ENCODE measurements around the gene NTRK1.

DNA sequence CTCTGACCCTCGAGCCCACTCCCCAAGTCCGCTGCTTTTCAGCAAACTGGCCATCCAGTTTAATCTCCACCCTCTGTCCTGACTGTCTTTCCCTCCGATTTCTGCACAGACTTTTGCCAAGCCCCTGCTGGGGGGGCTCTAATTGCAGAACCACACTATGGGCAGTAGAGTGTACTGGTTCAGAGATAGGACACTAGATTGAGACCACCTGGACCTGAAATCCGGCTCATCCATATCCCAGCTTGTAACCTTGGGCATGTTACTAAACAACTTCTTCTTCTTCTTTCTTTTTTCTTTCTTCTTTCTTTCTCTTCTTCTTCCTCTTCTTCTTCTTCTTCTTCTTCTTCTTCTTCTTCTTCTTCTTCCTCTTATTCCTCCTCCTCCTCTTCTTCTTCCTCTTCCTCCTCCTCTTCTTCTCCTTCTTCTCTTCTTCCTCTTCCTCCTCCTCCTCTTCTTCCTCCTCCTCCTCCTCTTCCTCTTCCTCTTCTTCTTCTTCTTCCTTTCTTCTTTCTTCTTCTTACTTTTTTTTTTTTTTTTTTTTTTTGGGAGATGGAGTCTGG is 67.5 kb downstream of the NTRK1 start:
- TF ChIP-seq, protein P1, sequence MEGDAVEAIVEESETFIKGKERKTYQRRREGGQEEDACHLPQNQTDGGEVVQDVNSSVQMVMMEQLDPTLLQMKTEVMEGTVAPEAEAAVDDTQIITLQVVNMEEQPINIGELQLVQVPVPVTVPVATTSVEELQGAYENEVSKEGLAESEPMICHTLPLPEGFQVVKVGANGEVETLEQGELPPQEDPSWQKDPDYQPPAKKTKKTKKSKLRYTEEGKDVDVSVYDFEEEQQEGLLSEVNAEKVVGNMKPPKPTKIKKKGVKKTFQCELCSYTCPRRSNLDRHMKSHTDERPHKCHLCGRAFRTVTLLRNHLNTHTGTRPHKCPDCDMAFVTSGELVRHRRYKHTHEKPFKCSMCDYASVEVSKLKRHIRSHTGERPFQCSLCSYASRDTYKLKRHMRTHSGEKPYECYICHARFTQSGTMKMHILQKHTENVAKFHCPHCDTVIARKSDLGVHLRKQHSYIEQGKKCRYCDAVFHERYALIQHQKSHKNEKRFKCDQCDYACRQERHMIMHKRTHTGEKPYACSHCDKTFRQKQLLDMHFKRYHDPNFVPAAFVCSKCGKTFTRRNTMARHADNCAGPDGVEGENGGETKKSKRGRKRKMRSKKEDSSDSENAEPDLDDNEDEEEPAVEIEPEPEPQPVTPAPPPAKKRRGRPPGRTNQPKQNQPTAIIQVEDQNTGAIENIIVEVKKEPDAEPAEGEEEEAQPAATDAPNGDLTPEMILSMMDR (tag by site-specific recombination; IDR thresholded peaks at IDR 0.05), result no peak; the same call in none of the 2 replicates
- no peak for TF ChIP-seq KLF16 (tag by site-specific recombination; IDR thresholded peaks at IDR 0.05)
- TF ChIP-seq, protein P2, sequence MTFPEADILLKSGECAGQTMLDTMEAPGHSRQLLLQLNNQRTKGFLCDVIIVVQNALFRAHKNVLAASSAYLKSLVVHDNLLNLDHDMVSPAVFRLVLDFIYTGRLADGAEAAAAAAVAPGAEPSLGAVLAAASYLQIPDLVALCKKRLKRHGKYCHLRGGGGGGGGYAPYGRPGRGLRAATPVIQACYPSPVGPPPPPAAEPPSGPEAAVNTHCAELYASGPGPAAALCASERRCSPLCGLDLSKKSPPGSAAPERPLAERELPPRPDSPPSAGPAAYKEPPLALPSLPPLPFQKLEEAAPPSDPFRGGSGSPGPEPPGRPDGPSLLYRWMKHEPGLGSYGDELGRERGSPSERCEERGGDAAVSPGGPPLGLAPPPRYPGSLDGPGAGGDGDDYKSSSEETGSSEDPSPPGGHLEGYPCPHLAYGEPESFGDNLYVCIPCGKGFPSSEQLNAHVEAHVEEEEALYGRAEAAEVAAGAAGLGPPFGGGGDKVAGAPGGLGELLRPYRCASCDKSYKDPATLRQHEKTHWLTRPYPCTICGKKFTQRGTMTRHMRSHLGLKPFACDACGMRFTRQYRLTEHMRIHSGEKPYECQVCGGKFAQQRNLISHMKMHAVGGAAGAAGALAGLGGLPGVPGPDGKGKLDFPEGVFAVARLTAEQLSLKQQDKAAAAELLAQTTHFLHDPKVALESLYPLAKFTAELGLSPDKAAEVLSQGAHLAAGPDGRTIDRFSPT (tag by site-specific recombination; IDR thresholded peaks at IDR 0.05), result no peak
- TF ChIP-seq SETDB1 (IDR thresholded peaks at IDR 0.05; ENCODE audit: insufficient read length, low read length), result no peak
- TF ChIP-seq, protein P3, sequence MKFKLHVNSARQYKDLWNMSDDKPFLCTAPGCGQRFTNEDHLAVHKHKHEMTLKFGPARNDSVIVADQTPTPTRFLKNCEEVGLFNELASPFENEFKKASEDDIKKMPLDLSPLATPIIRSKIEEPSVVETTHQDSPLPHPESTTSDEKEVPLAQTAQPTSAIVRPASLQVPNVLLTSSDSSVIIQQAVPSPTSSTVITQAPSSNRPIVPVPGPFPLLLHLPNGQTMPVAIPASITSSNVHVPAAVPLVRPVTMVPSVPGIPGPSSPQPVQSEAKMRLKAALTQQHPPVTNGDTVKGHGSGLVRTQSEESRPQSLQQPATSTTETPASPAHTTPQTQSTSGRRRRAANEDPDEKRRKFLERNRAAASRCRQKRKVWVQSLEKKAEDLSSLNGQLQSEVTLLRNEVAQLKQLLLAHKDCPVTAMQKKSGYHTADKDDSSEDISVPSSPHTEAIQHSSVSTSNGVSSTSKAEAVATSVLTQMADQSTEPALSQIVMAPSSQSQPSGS (tag by site-specific recombination; IDR thresholded peaks at IDR 0.05; ENCODE audit: low read depth), result no peak
- TF ChIP-seq SP2 (tag by site-specific recombination; IDR thresholded peaks at IDR 0.05), result no peak
- TF ChIP-seq KLF10 (tag by site-specific recombination; IDR thresholded peaks at IDR 0.05), result no peak

Data from HEK293 (cell line).